Right renal cortex interstitium (tissue), 3 donors: ENCODE data around the gene THBS2. TPM values are rescaled to one million over a fixed set of nuclear protein-coding genes. Genes with fewer than 3 reads are reported as not detected.
"Not testable (repeated sequence)": the region's sequence is repeated elsewhere in the genome, so short reads cannot be mapped to it uniquely, and the experiment has no call there.

Experiments used
- DNase-seq, 3 donors: peaks; one replicate each; pipeline ENCODE4 v3.0.0-alpha.2; 2013; ENCODE audit warnings: low read depth in 3 of 3, low spot score in 2 of 3
- polyA plus RNA-seq, 3 donors: library from polyadenylated mRNA; unstranded; fragments of 120-200 nt; gene quantifications; one replicate each; pipeline ENCODE4 v1.2.1, GENCODE V29; 2013; ENCODE audit not compliant: insufficient read length in 3 of 3

THBS2 gene
- polyA plus RNA-seq, 3 donors = 9.0 to 12.2 (median 11.9) TPM

- DNase-seq = no peak
Measured at GRCh38 chr6:169233181-169233580, 20.5 kb downstream of the THBS2 start.

GRCh38 chr6:169232507-169232931 is 21.1 kb downstream of the THBS2 start:
- no peak for DNase-seq

GRCh38 chr6:169231790-169232506 is 21.7 kb downstream of the THBS2 start:
- no peak for DNase-seq

GRCh38 chr6:169230946-169231789 is 22.5 kb downstream of the THBS2 start:
- DNase-seq = no peak

- DNase-seq = no peak
Measured at GRCh38 chr6:169230322-169230665, 23.4 kb downstream of the THBS2 start.

GRCh38 chr6:169229615-169230321 is 23.9 kb downstream of the THBS2 start:
- no peak for DNase-seq

GRCh38 chr6:169227116-169227515 is 26.5 kb downstream of the THBS2 start:
- DNase-seq = no peak

GRCh38 chr6:169225887-169226286 is 27.8 kb downstream of the THBS2 start:
- DNase-seq = no peak

- no peak for DNase-seq
Measured at GRCh38 chr6:169225131-169225576, 28.5 kb downstream of the THBS2 start.

GRCh38 chr6:169224716-169225115 is 28.9 kb downstream of the THBS2 start:
- no peak for DNase-seq

- DNase-seq = no peak
Measured at GRCh38 chr6:169224185-169224695, 29.4 kb downstream of the THBS2 start.

- DNase-seq = no peak
Measured at GRCh38 chr6:169223006-169223405, 30.6 kb downstream of the THBS2 start.

- no peak for DNase-seq
Measured at GRCh38 chr6:169222126-169222525, 31.5 kb downstream of the THBS2 start.

GRCh38 chr6:169221264-169221663 is 32.4 kb downstream of the THBS2 start:
- no peak for DNase-seq

- DNase-seq = no peak
Measured at GRCh38 chr6:169220068-169220964, 33.3 kb downstream of the THBS2 start.

- DNase-seq = no peak
Measured at GRCh38 chr6:169217972-169218371, 35.7 kb downstream of the THBS2 start.

- DNase-seq = no peak
Measured at GRCh38 chr6:169216830-169217229, 36.8 kb downstream of the THBS2 start.

- no peak for DNase-seq
Measured at GRCh38 chr6:169215201-169215681, 38.4 kb downstream of the THBS2 start.

GRCh38 chr6:169214789-169215188 is 38.9 kb downstream of the THBS2 start:
- not testable (repeated sequence) for DNase-seq
